Type B pancreatic cell (in vitro differentiated cells): Measurements from ENCODE around the gene CFHR1. TPM values are rescaled to one million over a fixed set of nuclear protein-coding genes. Genes with fewer than 3 reads are reported as not detected.
"Not testable (repeated sequence)": the region's sequence is repeated elsewhere in the genome, so short reads cannot be mapped to it uniquely, and the experiment has no call there.

Experiments
- DNase-seq: peaks from one replicate; pipeline ENCODE4 v3.0.0; 2021; ENCODE audit warnings: mixed read lengths; ENCODE audit not compliant: unreplicated experiment; ENCODE audit errors: extremely low spot score
- H3K27ac Mint-ChIP-seq: 2 replicates; pipeline ENCODE4 v1.8.0; 2021; ENCODE audit warnings: mild to moderate bottlenecking, mixed read lengths
- H3K27me3 Mint-ChIP-seq: 2 replicates; pipeline ENCODE4 v1.8.0; 2021; ENCODE audit warnings: mixed read lengths
- H3K36me3 Mint-ChIP-seq: 2 replicates; pipeline ENCODE4 v1.8.0; 2021; ENCODE audit warnings: mixed read lengths
- H3K4me1 Mint-ChIP-seq: one replicate; pipeline ENCODE4 v1.8.0; 2021; ENCODE audit warnings: mixed read lengths; ENCODE audit not compliant: unreplicated experiment
- H3K4me3 Mint-ChIP-seq: 2 replicates; pipeline ENCODE4 v1.8.0; 2021; ENCODE audit warnings: mild to moderate bottlenecking, mixed read lengths
- H3K9me3 Mint-ChIP-seq: 2 replicates; pipeline ENCODE4 v1.8.0; 2021; ENCODE audit warnings: mixed read lengths
- CTCF ChIP-seq: fragments of 200-600 bp; sonication (generic); conservative IDR thresholded peaks from 2 replicates; pipeline ENCODE4 v1.5.0; 2021; ENCODE audit warnings: antibody characterized with exemption, mild to moderate bottlenecking
- long read RNA-seq: library from polyadenylated mRNA; unstranded; transcript quantifications from one replicate; pipeline ENCODE4 v2.0.0, GENCODE V29; 2020
- total RNA-seq: library from RNA; stranded (reverse); gene quantifications from 2 replicates; pipeline ENCODE4 v1.2.1, GENCODE V29; 2021; ENCODE audit warnings: low replicate concordance

CFHR1 gene
- not detected in 2 replicates for total RNA-seq
- long read RNA-seq = 0 reads

DNA sequence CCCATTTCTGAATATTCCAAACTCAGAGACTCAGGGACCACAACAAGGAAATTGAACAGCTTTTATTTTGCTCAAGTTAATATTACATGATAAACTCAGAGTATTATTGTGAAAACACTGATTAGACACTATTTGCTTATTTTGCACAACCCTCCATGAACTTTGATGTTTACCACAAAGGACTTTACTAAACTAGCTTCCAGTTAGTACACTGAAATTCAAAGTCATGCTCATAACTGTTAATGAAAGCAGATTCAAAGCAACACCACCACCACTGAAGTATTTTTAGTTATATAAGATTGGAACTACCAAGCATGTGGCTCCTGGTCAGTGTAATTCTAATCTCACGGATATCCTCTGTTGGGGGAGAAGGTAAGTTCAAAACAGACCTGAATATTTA is at the start of gene CFHR1:
CFHR1 (plus strand) TSS at position 201 of the 400 bp plus-strand sequence; CDS start at position 315, 114 bp downstream.
- not testable (repeated sequence) for DNase-seq, H3K4me1 Mint-ChIP-seq

GRCh38 chr1:196769823-196770222 is 49.7 kb upstream of the CFHR1 start:
- not testable (repeated sequence) for H3K4me3 Mint-ChIP-seq, H3K36me3 Mint-ChIP-seq, H3K27ac Mint-ChIP-seq, H3K27me3 Mint-ChIP-seq, H3K4me1 Mint-ChIP-seq, H3K9me3 Mint-ChIP-seq, DNase-seq

More for the DNA sequence above, at the start of gene CFHR1:
- not testable (repeated sequence) for H3K4me3 Mint-ChIP-seq, H3K27ac Mint-ChIP-seq, H3K36me3 Mint-ChIP-seq, H3K27me3 Mint-ChIP-seq, H3K9me3 Mint-ChIP-seq

GRCh38 chr1:196773713-196774112 is 45.8 kb upstream of the CFHR1 start:
- no peaks in the 10 kb centered on the region for H3K36me3 Mint-ChIP-seq
- H3K27me3 Mint-ChIP-seq = no peaks in the 10 kb centered on the region
- H3K4me1 Mint-ChIP-seq = no peaks in the 10 kb centered on the region
- DNase-seq = no peak
- no peak overlapping the region for H3K27ac Mint-ChIP-seq
- H3K4me3 Mint-ChIP-seq = no peak overlapping the region
- TF ChIP-seq CTCF = no peak
- H3K9me3 Mint-ChIP-seq = no peaks in the 10 kb centered on the region

GRCh38 chr1:196774175-196774574 is 45.4 kb upstream of the CFHR1 start:
- Mint-ChIP-seq H3K4me3 (no peak overlapping the region), H3K9me3 (peaks cover 2% of the 10 kb centered on the region), H3K27me3 (no peaks in the 10 kb centered on the region), H3K36me3 (no peaks in the 10 kb centered on the region), H3K4me1 (no peaks in the 10 kb centered on the region), H3K27ac (no peak overlapping the region)
- no peak for DNase-seq
- no peak for TF ChIP-seq CTCF

DNA sequence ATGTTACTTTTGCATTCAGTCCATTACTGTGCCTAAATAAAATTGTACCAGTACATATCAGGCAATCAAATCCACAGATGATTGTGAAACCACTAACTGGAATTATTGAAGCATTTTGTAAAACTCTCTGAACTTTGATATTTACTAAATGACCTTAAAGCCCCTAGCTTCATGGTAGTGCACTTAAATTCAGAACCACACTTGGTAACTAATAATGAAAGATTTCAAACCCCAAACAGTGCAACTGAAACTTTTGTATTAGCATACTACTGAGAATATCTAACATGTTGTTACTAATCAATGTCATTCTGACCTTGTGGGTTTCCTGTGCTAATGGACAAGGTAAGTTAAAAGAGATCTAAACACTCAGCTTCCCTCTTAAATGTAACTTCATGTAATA is 44.9 kb upstream of the CFHR1 start, which contains the start of gene CFHR3:
CFHR3 (plus strand) TSS at position 238 of the 400 bp plus-strand sequence; CDS start at position 285, 47 bp downstream.
- no peak for TF ChIP-seq CTCF
- H3K27ac Mint-ChIP-seq = no peak within 1 kb of the TSS
- H3K9me3 Mint-ChIP-seq = peaks cover 3% of the 10 kb centered on the region
- no peak within 1 kb of the TSS for H3K4me3 Mint-ChIP-seq
- no peaks in the 10 kb centered on the region for H3K4me1 Mint-ChIP-seq
- DNase-seq = no peak
- H3K36me3 Mint-ChIP-seq = no peaks in the 10 kb centered on the region
- no peaks in the 10 kb centered on the region for H3K27me3 Mint-ChIP-seq

- DNase-seq = no peak
- peaks cover 3% of the 10 kb centered on the region for H3K9me3 Mint-ChIP-seq
- TF ChIP-seq CTCF = no peak
- no peaks in the 10 kb centered on the region for H3K36me3 Mint-ChIP-seq
- H3K4me1 Mint-ChIP-seq = no peaks in the 10 kb centered on the region
- no peak overlapping the region for H3K4me3 Mint-ChIP-seq
- H3K27ac Mint-ChIP-seq = no peak overlapping the region
- no peaks in the 10 kb centered on the region for H3K27me3 Mint-ChIP-seq
Measured at GRCh38 chr1:196777603-196778002, 41.9 kb upstream of the CFHR1 start.

DNA sequence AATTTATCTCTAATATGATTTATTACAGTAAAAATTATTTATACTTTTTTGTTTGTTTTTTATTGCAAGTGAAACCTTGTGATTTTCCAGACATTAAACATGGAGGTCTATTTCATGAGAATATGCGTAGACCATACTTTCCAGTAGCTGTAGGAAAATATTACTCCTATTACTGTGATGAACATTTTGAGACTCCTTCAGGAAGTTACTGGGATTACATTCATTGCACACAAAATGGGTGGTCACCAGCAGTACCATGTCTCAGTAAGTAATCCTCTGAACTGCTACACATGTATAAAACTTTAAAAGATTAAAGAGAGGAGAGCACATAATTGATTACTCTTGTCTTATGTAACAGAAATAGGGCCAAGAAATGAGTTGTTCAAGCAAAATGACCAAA is 40.4 kb upstream of the CFHR1 start:
- peaks cover 3% of the 10 kb centered on the region for H3K9me3 Mint-ChIP-seq
- no peaks in the 10 kb centered on the region for H3K27me3 Mint-ChIP-seq
- no peak for DNase-seq
- no peaks in the 10 kb centered on the region for H3K36me3 Mint-ChIP-seq
- H3K4me3 Mint-ChIP-seq = no peak overlapping the region
- TF ChIP-seq CTCF = peak; percentile 56
- H3K27ac Mint-ChIP-seq = no peak overlapping the region
- no peaks in the 10 kb centered on the region for H3K4me1 Mint-ChIP-seq

- not testable (repeated sequence) for H3K36me3 Mint-ChIP-seq, DNase-seq, H3K27me3 Mint-ChIP-seq, H3K4me1 Mint-ChIP-seq, H3K4me3 Mint-ChIP-seq, H3K9me3 Mint-ChIP-seq, H3K27ac Mint-ChIP-seq
Measured at GRCh38 chr1:196791252-196791651, 28.3 kb upstream of the CFHR1 start.

DNA sequence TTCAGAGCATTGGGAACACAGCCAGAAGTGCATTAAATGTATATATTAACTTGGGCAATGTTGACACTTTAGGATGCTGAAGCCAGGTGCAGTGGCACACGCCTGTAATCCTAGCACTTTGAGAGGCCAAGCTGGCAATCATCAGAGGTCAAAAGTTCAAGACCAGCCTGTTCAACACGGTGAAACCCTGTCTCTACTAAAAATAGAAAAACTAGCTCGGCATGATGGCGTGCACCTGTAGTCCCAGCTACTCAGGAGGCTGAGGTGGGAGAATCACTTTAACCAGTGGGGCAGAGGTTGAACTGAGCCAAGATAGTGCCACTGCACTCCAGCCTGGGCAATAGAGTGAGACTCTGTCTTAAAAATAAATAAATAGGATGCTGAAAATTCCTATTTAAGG is 25.4 kb upstream of the CFHR1 start:
- H3K27ac Mint-ChIP-seq, H3K9me3 Mint-ChIP-seq, H3K36me3 Mint-ChIP-seq, DNase-seq, H3K4me1 Mint-ChIP-seq, H3K27me3 Mint-ChIP-seq, H3K4me3 Mint-ChIP-seq: not testable (repeated sequence)
